IgD-negative memory B cell (primary cell): ENCODE measurements around the gene CDKN3. TPM values are rescaled to one million over a fixed set of nuclear protein-coding genes. Genes with fewer than 3 reads are reported as not detected.
"Not testable (repeated sequence)": the region's sequence is repeated elsewhere in the genome, so short reads cannot be mapped to it uniquely, and the experiment has no call there.

Experiments
- H3K27ac Mint-ChIP-seq, 3 donors: one replicate each; pipeline ENCODE4 v1.8.0; 2020 to 2022; ENCODE audit warnings: mild to moderate bottlenecking in 3 of 3, mixed read lengths in 3 of 3, moderate library complexity in 1 of 3
- H3K27me3 Mint-ChIP-seq: one replicate; pipeline ENCODE4 v1.8.0; 2021; ENCODE audit warnings: mixed read lengths
- H3K36me3 Mint-ChIP-seq: one replicate; pipeline ENCODE4 v1.8.0; 2020; ENCODE audit warnings: mild to moderate bottlenecking, mixed read lengths
- H3K4me1 Mint-ChIP-seq, 3 donors: one replicate each; pipeline ENCODE4 v1.8.0; 2020 to 2022; ENCODE audit warnings: mixed read lengths in 3 of 3, mild to moderate bottlenecking in 1 of 3
- H3K4me3 Mint-ChIP-seq, 4 donors: one replicate each; pipeline ENCODE4 v1.8.0; 2020 to 2022; ENCODE audit warnings: mild to moderate bottlenecking in 4 of 4, mixed read lengths in 4 of 4, moderate library complexity in 3 of 4
- H3K9me3 Mint-ChIP-seq, 3 donors: one replicate each; pipeline ENCODE4 v1.8.0; 2020 to 2021; ENCODE audit warnings: mixed read lengths in 3 of 3, mild to moderate bottlenecking in 1 of 3
- polyA plus RNA-seq: library from polyadenylated mRNA; unstranded; fragments of 300-500 nt; fragmentation: Illumina TruSeq; gene quantifications from one replicate; pipeline ENCODE4 v1.2.3, GENCODE V29; 2021

The CDKN3 gene
- polyA plus RNA-seq, 1 donor from 2014 or later, result not detected

DNA sequence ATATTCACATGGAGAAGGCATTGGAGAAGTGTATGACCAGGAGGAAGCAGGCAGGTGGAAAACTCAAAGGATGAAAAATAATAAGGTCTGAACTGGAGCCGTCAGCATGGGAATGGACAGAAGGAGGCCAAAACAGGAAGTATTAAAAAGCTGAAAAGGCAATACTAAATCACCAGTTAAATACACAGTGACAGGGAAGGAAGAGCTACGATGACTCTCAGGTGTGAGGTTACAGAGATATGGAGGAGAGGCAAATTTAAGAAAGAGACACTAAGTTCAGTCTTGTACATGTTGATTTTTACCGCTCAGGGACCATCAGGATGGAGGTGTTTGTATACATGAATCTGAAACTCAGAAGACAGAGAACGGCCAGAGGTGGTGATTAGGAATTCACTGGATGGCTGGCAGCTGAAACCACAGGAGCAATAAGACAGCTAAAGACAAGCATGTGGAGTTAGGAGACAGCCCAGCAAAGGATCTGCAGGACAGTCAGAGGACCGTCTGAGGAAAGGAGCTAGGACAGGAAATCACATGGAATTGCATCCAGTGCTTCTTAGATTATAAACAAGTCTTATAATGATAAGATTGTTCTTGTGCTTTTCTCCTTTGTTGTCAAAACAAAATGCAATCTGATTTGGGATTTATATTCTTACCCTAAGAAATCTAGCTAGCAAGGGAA, 33.9 kb upstream of the CDKN3 start:
- Mint-ChIP-seq H3K9me3 (peaks cover 0 to 2% (median 0%) of the 10 kb centered on the region in 3 donors), H3K36me3 (peaks cover 2% of the 10 kb centered on the region), H3K4me1 (peaks cover 0 to 6% (median 4%) of the 10 kb centered on the region in 3 donors), H3K27ac (no peak overlapping the region), H3K4me3 (peak overlapping the region in 1 of 4 donors; percentile 24), H3K27me3 (peaks cover 5% of the 10 kb centered on the region)

DNA sequence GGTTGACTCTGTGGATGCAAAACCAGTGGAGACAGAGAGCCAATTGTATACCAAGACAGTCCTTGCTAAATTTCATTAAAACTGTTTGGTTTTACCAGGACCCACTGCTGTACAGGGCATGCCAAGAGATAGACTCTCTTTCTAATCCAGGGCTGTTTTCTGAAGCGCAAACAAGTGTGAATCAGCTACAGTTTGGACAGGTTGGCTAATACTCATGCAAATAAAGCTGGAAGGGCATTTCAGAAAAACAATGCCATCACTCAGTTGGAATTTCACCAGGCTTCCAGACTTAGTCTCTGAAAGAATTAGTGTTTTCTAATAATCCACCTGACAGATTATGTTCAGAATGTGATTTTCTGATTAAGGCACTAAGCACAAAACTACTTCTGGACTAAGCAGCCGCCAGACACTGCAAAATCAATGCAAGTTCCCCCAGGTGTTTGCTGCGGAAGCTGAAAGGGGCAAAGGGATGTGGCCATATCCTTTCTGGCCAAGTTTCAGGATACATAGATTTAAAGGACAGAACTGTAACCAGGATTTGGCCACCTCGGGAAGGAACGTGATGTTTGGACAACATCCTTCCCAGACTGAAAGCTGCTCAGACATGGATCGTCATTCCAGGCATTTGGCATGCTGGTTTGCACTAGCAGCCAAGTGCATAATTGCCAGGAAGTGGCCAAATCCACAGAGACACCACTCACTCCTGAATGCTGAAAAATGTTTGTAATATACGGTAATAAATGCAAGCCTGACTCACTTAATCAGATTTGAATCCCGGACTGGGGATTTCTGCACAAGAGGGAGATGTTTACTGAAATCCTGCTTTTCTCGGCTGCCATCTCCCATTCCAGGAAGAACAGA, 32.0 kb upstream of the CDKN3 start:
- Mint-ChIP-seq H3K27ac (no peak overlapping the region), H3K4me1 (peaks cover 0 to 6% (median 4%) of the 10 kb centered on the region in 3 donors), H3K4me3 (no peak overlapping the region), H3K36me3 (peaks cover 2% of the 10 kb centered on the region), H3K27me3 (peaks cover 2% of the 10 kb centered on the region), H3K9me3 (no peaks in the 10 kb centered on the region)

DNA sequence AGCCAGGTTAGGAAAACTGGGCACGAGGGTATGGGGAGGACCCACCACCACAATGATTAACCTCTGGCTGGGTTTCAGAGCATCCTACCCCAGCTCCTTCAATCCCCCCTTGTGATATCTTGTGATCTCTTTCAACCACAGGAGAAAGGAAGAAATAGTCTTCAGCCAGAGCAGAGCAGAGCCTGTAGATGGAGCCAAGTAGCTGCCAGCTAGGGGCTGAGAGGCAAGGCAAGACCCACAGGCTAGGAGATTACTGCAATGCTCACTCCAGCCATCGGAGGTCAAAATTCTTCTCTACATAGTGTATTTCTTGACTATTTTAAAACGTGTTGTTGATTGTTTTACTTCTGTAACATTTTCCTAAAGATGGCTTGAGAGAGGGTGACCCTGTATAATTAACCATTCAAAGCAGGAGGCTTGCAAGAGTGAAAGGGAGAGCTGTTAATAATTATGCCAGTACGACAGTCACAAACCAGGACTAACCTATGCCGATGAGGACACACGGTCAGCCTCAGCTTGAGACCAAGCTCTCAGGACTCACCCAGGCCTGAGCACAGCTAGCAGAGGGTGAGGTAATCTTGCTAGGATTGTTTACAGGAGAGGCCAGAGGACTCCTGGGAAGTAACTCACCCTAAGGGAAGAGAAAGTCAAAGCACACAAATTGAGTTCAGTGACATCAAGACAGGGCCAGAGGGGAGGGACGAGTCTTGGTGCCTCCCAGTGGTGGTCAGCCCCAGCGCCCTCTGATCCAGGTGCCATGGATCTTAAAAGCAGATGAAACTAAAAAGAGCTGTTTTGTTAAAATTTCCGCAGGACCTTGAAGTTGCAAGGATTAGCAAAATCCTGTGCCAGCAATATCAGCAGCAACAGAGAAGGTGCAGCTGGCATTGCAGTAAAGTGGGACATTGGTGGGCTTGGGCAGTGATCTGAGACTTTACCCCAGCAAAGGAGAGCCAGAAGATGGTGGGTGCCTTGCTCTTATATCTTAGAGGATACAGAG, 29.8 kb upstream of the CDKN3 start:
- Mint-ChIP-seq H3K9me3 (no peaks in the 10 kb centered on the region), H3K36me3 (peaks cover 2% of the 10 kb centered on the region), H3K4me1 (peaks cover 0 to 6% (median 4%) of the 10 kb centered on the region in 3 donors), H3K27me3 (peaks cover 2% of the 10 kb centered on the region), H3K27ac (peak overlapping the region in 1 of 3 donors; percentile 9), H3K4me3 (no peak overlapping the region)

DNA sequence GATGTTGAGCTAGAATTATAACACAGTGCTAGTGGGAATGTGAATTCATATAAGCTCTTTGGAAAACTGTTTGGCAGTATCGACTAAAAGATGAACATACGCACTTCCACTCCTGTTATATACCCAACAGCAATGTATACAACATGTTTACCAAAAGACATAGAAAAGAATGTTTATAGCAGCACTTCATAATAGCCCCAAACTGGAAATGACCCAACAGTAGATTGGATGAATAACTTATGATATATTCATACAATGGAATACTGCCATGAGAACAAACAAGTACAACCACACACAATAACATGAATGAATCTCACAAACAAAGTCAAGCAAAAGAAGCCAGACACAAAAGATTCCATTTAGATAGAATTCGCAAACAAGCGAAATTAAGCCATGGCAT, 28.5 kb upstream of the CDKN3 start:
- no peak overlapping the region for H3K27ac Mint-ChIP-seq
- peaks cover 2% of the 10 kb centered on the region for H3K36me3 Mint-ChIP-seq
- peaks cover 0 to 3% (median 0%) of the 10 kb centered on the region in 3 donors for H3K4me1 Mint-ChIP-seq
- H3K9me3 Mint-ChIP-seq, result no peaks in the 10 kb centered on the region
- H3K4me3 Mint-ChIP-seq, result no peak overlapping the region
- no peaks in the 10 kb centered on the region for H3K27me3 Mint-ChIP-seq

DNA sequence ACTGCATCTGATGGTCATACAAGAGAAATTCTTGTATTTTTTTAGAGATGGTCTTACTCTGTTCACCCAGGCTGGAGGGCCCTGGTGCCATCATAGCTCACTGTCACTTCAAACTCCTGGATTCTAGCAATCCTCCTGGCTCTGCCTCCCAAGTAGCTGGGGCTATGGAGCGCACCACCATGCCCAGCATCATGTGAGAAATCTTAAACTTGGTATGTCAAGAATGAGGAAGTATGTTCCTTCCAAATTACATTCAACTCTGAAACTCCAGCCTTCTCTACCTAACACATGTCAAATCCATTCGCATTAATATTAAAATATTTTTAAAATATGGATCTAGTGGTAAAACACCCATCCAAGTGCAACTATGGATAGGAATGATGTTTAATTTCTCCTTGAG, 27.5 kb upstream of the CDKN3 start:
- peaks cover 0 to 2% (median 0%) of the 10 kb centered on the region in 3 donors for H3K4me1 Mint-ChIP-seq
- H3K27ac Mint-ChIP-seq, result peak overlapping the region in 1 of 3 donors; percentile 10
- peaks cover 2% of the 10 kb centered on the region for H3K36me3 Mint-ChIP-seq
- no peaks in the 10 kb centered on the region for H3K27me3 Mint-ChIP-seq
- H3K4me3 Mint-ChIP-seq, result no peak overlapping the region
- H3K9me3 Mint-ChIP-seq, result no peaks in the 10 kb centered on the region

DNA sequence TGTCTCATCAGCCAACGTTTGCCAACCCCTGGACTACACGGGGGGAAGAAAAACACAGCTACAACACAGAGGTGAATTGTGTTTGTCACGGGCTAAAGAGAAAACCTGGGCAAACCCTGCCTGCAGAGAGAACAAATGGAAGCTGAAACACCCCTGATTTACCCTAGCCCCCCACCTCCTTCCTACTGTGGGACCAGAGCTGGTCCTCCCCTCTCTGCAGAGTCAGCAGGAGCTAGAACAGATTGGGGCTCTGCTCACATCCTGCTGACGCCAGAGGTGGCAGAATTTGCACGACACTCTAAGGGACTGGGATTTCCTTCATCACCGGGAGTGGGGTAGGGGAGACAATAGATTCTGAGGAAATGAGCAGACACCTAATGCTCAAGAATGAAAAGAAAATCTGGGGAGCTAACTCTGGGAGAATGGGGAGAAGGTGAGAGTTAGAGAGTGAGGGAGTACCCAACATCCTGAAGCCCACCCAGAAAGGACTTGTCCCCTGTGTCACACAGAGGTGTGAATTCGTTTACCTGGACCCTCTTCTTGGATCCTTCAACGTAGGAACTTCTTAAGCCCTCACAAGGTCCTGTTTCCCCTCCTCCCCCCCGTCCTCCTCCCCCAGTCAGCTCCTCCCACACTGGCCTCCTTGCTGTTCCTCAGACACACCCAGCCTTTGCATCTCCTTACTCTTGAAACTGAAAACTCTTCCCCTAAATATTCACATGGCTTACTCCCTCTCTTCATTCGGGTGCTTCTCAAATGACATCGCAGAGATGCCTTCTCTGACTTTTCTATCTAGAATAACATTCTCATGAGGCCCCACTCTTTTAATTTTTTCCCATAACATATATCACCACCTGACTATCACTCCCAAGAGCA, 26.2 kb upstream of the CDKN3 start:
- Mint-ChIP-seq H3K4me3 (no peak overlapping the region), H3K36me3 (peaks cover 2% of the 10 kb centered on the region), H3K27ac (no peak overlapping the region), H3K4me1 (peaks cover 0 to 2% (median 0%) of the 10 kb centered on the region in 3 donors), H3K27me3 (no peaks in the 10 kb centered on the region), H3K9me3 (no peaks in the 10 kb centered on the region)

DNA sequence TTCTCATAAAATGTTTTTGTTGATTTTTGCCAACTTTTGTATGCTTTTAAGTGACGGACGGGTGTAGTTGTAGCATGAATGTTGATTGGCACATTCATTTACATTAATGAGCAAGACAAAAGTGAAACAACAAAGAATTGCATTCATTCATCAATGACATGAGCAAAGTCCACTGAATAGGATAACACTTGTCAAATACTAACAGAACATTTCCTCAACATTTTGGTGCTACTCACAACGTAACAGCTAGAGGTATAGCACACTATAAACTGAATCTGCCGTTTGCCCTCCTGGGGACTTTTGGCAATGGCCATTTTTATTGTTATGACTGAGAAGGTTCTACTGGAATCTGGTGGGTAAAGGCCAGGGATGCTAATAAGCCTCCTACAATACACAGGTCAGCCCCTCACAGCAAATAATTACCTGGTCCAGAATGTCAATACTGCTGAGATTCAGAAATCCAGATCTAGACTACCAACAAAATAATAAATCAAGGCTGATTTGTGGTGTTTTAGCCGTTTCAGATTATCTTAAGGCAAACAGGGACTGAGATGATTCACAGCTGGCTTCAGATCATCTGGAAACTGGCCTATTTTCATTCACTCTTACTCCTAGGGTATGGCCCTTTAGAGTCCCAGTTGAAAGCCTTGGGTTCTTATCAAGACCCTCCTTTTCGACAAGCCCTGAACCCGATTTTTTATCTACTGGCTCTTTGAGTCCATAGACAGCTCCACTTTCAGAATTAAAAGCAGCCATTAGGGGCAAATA, 22.5 kb upstream of the CDKN3 start:
- Mint-ChIP-seq H3K36me3 (peaks cover 1% of the 10 kb centered on the region), H3K4me3 (no peak overlapping the region), H3K27me3 (peaks cover 25% of the 10 kb centered on the region)

DNA sequence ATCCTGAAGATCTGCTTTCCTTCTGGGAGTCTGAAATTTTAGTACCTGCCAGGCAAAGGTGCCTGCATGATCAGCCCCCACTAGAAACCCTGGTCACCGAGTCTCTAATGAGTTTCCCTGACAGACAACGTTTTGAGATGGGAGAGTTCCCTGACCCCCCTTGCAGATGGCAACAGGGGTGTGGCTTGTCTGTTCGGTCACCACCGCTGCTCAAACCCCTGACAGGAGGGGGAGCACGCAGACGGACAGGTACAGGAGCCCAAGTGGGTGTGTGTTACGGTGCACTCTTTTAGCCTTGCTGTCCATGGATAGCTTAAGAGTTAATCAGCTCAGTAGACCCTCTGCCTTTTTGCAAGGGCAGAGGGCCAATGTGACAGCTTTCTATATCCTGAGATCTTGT, 19.3 kb upstream of the CDKN3 start:
- H3K4me3 Mint-ChIP-seq, result no peak overlapping the region

More for the DNA sequence above, 22.5 kb upstream of the CDKN3 start:
- no peaks in the 10 kb centered on the region for H3K9me3 Mint-ChIP-seq
- H3K4me1 Mint-ChIP-seq, result peaks cover 6 to 9% (median 6%) of the 10 kb centered on the region in 3 donors
- H3K27ac Mint-ChIP-seq, result no peak overlapping the region

DNA sequence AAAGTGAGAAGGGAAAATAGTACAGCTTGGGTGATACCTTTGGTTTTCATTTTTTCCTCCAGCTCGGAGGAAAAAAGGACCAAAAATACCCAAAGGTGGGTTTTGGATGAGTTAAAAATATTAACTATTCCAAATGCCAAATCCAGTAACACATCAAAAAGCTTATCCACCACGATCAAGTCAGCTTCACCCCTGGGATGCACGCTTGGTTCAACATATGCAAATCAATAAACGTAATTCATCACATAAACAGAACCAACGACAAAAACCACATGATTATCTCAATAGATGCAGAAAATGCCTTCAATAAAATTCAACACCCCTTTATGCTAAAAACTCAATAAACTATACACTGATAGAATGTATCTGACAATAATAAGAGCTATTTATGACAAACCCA, 17.9 kb upstream of the CDKN3 start:
- peaks cover 7 to 11% (median 9%) of the 10 kb centered on the region in 3 donors for H3K4me1 Mint-ChIP-seq
- H3K27me3 Mint-ChIP-seq, result peaks cover 41% of the 10 kb centered on the region
- peak overlapping the region in 1 of 3 donors; percentile 12 for H3K27ac Mint-ChIP-seq
- H3K36me3 Mint-ChIP-seq, H3K4me3 Mint-ChIP-seq: not testable (repeated sequence)
- peaks cover 0 to 12% (median 7%) of the 10 kb centered on the region in 3 donors for H3K9me3 Mint-ChIP-seq

More for the DNA sequence above, 19.3 kb upstream of the CDKN3 start:
- peaks cover 41% of the 10 kb centered on the region for H3K27me3 Mint-ChIP-seq
- peaks cover 0 to 12% (median 7%) of the 10 kb centered on the region in 3 donors for H3K9me3 Mint-ChIP-seq
- H3K27ac Mint-ChIP-seq, result no peak overlapping the region
- H3K36me3 Mint-ChIP-seq, result peaks cover 4% of the 10 kb centered on the region
- peaks cover 7 to 11% (median 9%) of the 10 kb centered on the region in 3 donors for H3K4me1 Mint-ChIP-seq

DNA sequence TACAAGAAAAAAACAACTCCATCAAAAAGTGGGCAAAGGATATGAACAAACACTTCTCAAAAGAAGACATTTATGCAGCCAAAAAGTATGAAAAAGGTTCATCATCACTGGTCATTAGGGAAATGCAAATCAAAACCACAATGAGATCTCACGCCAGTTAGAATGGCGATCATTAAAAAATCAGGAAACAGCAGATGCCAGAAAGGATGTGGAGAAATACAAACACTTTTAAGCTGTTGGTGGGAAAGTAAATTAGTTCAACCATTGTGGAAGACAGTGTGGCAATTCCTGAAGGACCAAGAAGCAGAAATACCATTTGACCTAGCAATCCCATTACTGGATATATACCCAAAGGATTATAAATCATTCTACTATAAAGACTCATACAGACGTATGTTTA, 16.2 kb upstream of the CDKN3 start:
- Mint-ChIP-seq H3K27me3 (peaks cover 41% of the 10 kb centered on the region), H3K4me1 (peaks cover 7 to 11% (median 9%) of the 10 kb centered on the region in 3 donors), H3K9me3 (peaks cover 0 to 12% (median 7%) of the 10 kb centered on the region in 3 donors)
- H3K4me3 Mint-ChIP-seq, H3K36me3 Mint-ChIP-seq, H3K27ac Mint-ChIP-seq: not testable (repeated sequence)

DNA sequence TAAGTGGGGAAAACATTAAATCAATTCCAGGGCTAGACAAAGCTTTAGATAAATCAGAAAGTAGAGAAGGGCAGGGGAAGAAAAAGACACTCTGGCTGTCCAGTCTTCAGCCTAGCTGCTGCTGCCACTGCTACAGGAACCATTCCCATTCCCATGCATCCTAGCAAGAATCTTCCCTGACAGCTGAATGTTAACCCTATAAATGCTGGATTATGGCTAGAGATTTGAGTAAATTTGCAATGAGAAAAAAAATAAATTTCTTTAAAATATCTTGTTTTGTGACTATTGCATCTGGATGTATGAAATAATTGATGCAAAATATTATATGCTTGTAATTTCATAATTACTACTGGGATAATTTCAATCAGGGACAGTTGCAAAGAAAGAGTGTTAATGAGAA, 15.0 kb upstream of the CDKN3 start:
- Mint-ChIP-seq H3K4me1 (peaks cover 7 to 11% (median 9%) of the 10 kb centered on the region in 3 donors), H3K27me3 (peaks cover 37% of the 10 kb centered on the region), H3K9me3 (peaks cover 0 to 12% (median 7%) of the 10 kb centered on the region in 3 donors), H3K36me3 (peaks cover 4% of the 10 kb centered on the region), H3K27ac (no peak overlapping the region), H3K4me3 (no peak overlapping the region)

DNA sequence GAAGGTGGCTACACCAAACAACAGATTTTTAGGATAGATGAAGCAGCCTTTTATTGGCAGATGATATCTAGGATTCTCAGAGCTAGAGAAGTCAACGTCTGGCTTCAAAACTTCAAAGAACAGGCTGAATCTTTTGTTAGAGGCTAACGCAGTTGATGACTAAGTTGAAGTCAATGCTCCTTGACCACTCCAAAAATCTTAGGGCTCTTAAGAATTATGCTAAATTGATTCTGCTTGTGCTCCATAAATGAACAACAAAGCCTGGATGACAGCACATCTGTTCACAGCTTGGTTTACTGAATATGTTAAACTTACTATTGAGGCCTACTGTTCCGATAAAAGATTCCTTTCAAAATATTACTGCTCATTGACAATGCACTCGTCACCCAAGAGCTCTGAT, 13.0 kb upstream of the CDKN3 start:
- peaks cover 37% of the 10 kb centered on the region for H3K27me3 Mint-ChIP-seq
- H3K9me3 Mint-ChIP-seq, result peaks cover 0 to 12% (median 7%) of the 10 kb centered on the region in 3 donors
- H3K36me3 Mint-ChIP-seq, result peaks cover 4% of the 10 kb centered on the region
- no peak overlapping the region for H3K27ac Mint-ChIP-seq
- H3K4me1 Mint-ChIP-seq, result peaks cover 3 to 10% (median 6%) of the 10 kb centered on the region in 3 donors
- H3K4me3 Mint-ChIP-seq, result no peak overlapping the region

DNA sequence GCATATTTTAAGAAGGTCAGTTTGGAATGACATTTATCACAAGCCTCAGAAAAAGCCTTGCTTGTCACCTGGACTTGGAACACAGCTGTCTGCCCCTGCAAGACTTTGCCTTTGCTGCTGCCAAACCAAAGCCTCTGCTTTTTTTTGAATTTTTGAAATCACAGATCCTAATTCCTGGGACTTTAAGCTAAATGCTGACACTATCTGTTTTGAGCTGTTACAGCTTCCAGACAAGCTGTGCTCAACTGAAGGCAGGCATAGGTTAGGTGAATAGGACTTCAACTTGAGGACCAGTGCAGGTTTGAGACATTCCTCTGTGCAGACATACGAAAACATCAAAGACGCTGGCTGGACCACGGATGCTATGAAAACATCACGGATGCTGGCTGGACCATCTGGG, 11.3 kb upstream of the CDKN3 start:
- no peaks in the 10 kb centered on the region for H3K4me1 Mint-ChIP-seq

More for the DNA sequence above, 11.3 kb upstream of the CDKN3 start:
- peaks cover 0 to 6% (median 1%) of the 10 kb centered on the region in 3 donors for H3K9me3 Mint-ChIP-seq
- no peak overlapping the region for H3K27ac Mint-ChIP-seq
- H3K27me3 Mint-ChIP-seq, result peaks cover 23% of the 10 kb centered on the region
- H3K36me3 Mint-ChIP-seq, result no peaks in the 10 kb centered on the region
- no peak overlapping the region for H3K4me3 Mint-ChIP-seq
